ENCODE measurements around the gene LOXL1. TPM values are rescaled to one million over a fixed set of nuclear protein-coding genes. Genes with fewer than 3 reads are reported as not detected.

Gene LOXL1
- total RNA-seq, 1 donor from 2014 or later = 163 TPM

DNA sequence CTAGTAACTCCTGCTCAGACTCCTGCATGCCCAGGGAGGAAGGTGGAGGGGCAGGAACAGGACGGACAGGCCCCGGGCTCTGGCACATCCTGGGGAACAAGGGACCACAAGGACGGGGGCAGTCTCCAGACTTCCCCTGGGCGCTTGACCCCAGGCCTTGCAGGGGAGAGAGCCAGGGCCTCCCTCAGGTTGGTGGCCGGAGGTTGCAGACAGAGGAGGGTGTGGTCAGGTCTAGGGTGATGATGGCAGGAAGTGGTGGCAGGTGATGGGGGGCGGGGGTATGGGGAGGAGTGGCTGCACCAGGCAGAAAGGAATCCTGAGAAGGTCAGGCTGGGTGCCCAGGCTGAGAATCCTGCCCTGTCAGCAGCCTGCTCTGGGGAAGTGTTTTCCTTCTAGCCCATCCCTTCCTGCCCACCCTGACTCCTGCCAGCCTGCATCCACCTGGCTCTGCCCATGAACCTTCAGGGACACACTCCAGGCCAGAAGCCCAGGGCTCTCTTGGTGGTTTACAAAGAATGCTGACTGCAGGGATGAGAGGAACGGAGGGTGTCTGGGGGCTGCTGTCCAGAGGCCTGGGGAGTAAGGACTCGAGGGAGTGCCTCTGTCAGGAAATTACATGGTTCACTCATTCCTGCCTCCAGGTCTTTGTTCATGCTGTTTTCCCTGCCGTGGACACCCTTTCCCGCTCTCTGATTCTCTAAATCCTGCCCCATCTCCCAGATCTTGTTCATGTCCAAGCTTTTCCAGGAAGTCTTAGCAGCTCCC lies 15.8 kb downstream of the LOXL1 start:
- peak overlapping the region; percentile 20 for H3K4me3 Mint-ChIP-seq (ENCODE audit: unreplicated experiment)
- DNase-seq = no peak
- peaks cover 42% of the 10 kb centered on the region for H3K4me1 Mint-ChIP-seq (ENCODE audit: low read depth, unreplicated experiment)
- H3K27ac Mint-ChIP-seq (ENCODE audit: unreplicated experiment) = no peak overlapping the region
- TF ChIP-seq, protein P1, sequence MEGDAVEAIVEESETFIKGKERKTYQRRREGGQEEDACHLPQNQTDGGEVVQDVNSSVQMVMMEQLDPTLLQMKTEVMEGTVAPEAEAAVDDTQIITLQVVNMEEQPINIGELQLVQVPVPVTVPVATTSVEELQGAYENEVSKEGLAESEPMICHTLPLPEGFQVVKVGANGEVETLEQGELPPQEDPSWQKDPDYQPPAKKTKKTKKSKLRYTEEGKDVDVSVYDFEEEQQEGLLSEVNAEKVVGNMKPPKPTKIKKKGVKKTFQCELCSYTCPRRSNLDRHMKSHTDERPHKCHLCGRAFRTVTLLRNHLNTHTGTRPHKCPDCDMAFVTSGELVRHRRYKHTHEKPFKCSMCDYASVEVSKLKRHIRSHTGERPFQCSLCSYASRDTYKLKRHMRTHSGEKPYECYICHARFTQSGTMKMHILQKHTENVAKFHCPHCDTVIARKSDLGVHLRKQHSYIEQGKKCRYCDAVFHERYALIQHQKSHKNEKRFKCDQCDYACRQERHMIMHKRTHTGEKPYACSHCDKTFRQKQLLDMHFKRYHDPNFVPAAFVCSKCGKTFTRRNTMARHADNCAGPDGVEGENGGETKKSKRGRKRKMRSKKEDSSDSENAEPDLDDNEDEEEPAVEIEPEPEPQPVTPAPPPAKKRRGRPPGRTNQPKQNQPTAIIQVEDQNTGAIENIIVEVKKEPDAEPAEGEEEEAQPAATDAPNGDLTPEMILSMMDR (IDR thresholded peaks at IDR 0.05; ENCODE audit: partially characterized antibody, unreplicated experiment) = no peak
- H3K36me3 Mint-ChIP-seq (ENCODE audit: unreplicated experiment) = peaks cover 5% of the 10 kb centered on the region
- peaks cover 11% of the 10 kb centered on the region for H3K9me3 Mint-ChIP-seq (ENCODE audit: unreplicated experiment)
- H3K27me3 Mint-ChIP-seq (ENCODE audit: unreplicated experiment) = peaks cover 11% of the 10 kb centered on the region

DNA sequence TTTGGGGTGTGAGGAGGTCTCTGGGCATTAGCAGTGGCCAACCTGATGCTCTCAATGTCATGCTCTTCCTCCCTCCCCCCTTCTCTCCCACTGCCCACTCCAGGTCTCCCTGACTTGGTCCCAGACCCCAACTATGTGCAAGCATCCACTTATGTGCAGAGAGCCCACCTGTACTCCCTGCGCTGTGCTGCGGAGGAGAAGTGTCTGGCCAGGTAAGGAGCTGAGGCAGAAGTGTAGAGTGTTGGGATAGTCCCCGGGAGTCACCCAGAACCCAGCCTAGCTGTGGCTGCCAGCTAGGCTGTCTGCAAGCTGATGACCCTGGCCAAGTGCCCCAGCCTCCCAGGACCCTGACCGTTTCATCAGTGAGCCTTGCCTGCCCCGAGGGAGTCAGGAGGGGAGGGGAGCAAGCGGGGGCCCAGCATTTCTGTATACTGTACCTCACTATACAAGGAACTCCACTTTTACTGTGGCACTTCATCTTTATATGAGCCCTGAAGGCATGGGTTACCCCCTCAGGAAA lies 16.5 kb downstream of the LOXL1 start:
- TF ChIP-seq, protein P1 (IDR thresholded peaks at IDR 0.05; ENCODE audit: partially characterized antibody, unreplicated experiment) = no peak
- Mint-ChIP-seq H3K4me3 (ENCODE audit: unreplicated experiment) (no peak overlapping the region), H3K27ac (ENCODE audit: unreplicated experiment) (no peak overlapping the region), H3K36me3 (ENCODE audit: unreplicated experiment) (peaks cover 11% of the 10 kb centered on the region), H3K4me1 (ENCODE audit: low read depth, unreplicated experiment) (peaks cover 44% of the 10 kb centered on the region), H3K27me3 (ENCODE audit: unreplicated experiment) (peaks cover 11% of the 10 kb centered on the region), H3K9me3 (ENCODE audit: unreplicated experiment) (peaks cover 14% of the 10 kb centered on the region)
- no peak for DNase-seq

GRCh38 chr15:73944161-73945129 lies 18.2 kb downstream of the LOXL1 start:
- TF ChIP-seq, protein P1 (IDR thresholded peaks at IDR 0.05; ENCODE audit: partially characterized antibody, unreplicated experiment) = no peak
- Mint-ChIP-seq H3K4me1 (ENCODE audit: low read depth, unreplicated experiment) (peaks cover 47% of the 10 kb centered on the region), H3K4me3 (ENCODE audit: unreplicated experiment) (no peak overlapping the region), H3K27ac (ENCODE audit: unreplicated experiment) (peak overlapping the region; percentile 70), H3K27me3 (ENCODE audit: unreplicated experiment) (peaks cover 11% of the 10 kb centered on the region), H3K36me3 (ENCODE audit: unreplicated experiment) (peaks cover 12% of the 10 kb centered on the region), H3K9me3 (ENCODE audit: unreplicated experiment) (peaks cover 17% of the 10 kb centered on the region)
- DNase-seq = no peak

- Mint-ChIP-seq H3K4me3 (ENCODE audit: unreplicated experiment) (peak overlapping the region; percentile 57), H3K9me3 (ENCODE audit: unreplicated experiment) (peaks cover 19% of the 10 kb centered on the region), H3K4me1 (ENCODE audit: low read depth, unreplicated experiment) (peaks cover 48% of the 10 kb centered on the region), H3K27me3 (ENCODE audit: unreplicated experiment) (peaks cover 10% of the 10 kb centered on the region), H3K36me3 (ENCODE audit: unreplicated experiment) (peaks cover 12% of the 10 kb centered on the region), H3K27ac (ENCODE audit: unreplicated experiment) (peak overlapping the region; percentile 70)
- no peak for DNase-seq
- TF ChIP-seq, protein P1 (IDR thresholded peaks at IDR 0.05; ENCODE audit: partially characterized antibody, unreplicated experiment) = no peak
Measured at GRCh38 chr15:73945130-73945508, 18.9 kb downstream of the LOXL1 start.
